ENCODE data around the gene ZNF813. TPM values are rescaled to one million over a fixed set of nuclear protein-coding genes. Genes with fewer than 3 reads are reported as not detected.

Gene ZNF813
- total and polyA plus RNA-seq, 2 donors from 2014 or later = 1.2 to 5.1 TPM

DNA sequence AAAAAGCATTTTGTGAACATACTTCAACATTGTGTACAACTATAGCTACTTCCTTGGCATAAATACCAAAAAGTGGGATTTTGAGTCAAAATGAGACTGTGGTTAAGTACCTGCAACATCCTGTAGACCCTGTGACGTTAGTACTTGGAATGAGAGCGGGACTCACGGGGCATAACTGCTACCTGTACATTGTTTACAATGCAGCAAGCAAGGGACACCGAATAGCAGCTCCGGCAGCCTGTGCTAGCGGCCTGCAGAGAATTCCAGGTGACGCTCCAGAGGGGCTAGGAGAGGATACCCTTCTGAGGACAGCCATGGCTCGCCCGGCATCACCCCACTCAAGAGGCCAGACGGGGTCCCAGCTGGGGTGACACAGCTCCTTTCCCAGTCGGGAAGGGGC lies 69.6 kb downstream of the ZNF813 start:
- peak overlapping the region; percentile 91 to 95 (median 94) for H3K4me3 ChIP-seq (ENCODE audit: low read length in 3 of 3)
- peaks cover 0 to 4% (median 0%) of the 10 kb centered on the region in 3 donors for H3K36me3 ChIP-seq (ENCODE audit: control insufficient read depth in 2 of 3, insufficient read depth in 3 of 3, low read length in 3 of 3)
- peak overlapping the region in 2 of 3 donors; percentile 33 to 89 for H3K9ac ChIP-seq (ENCODE audit: low read length in 3 of 3)
- TF ChIP-seq, protein P1, sequence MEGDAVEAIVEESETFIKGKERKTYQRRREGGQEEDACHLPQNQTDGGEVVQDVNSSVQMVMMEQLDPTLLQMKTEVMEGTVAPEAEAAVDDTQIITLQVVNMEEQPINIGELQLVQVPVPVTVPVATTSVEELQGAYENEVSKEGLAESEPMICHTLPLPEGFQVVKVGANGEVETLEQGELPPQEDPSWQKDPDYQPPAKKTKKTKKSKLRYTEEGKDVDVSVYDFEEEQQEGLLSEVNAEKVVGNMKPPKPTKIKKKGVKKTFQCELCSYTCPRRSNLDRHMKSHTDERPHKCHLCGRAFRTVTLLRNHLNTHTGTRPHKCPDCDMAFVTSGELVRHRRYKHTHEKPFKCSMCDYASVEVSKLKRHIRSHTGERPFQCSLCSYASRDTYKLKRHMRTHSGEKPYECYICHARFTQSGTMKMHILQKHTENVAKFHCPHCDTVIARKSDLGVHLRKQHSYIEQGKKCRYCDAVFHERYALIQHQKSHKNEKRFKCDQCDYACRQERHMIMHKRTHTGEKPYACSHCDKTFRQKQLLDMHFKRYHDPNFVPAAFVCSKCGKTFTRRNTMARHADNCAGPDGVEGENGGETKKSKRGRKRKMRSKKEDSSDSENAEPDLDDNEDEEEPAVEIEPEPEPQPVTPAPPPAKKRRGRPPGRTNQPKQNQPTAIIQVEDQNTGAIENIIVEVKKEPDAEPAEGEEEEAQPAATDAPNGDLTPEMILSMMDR (IDR thresholded peaks at IDR 0.05; ENCODE audit: borderline replicate concordance, extremely low read depth, insufficient read depth) = no peak
- H3K27ac ChIP-seq (ENCODE audit: low read depth in 2 of 2, low read length in 2 of 2) = peak overlapping the region in 1 of 2 donors; percentile 86
- H3K27me3 ChIP-seq (ENCODE audit: control insufficient read depth, insufficient read depth, low read length) = no peaks in the 10 kb centered on the region
- DNase-seq (no peak), FAIRE-seq (no peak)
- peaks cover 0 to 2% (median 0%) of the 10 kb centered on the region in 3 donors for H3K4me1 ChIP-seq (ENCODE audit: control insufficient read depth in 2 of 3, insufficient read depth in 2 of 3, low read depth in 1 of 3, low read length in 3 of 3)
- H3K9me3 ChIP-seq (ENCODE audit: control insufficient read depth in 2 of 3, insufficient read depth in 1 of 3, low read length in 3 of 3) = no peaks in the 10 kb centered on the region
- intact Hi-C loops (cut with DNase I) = no loop called here

DNA sequence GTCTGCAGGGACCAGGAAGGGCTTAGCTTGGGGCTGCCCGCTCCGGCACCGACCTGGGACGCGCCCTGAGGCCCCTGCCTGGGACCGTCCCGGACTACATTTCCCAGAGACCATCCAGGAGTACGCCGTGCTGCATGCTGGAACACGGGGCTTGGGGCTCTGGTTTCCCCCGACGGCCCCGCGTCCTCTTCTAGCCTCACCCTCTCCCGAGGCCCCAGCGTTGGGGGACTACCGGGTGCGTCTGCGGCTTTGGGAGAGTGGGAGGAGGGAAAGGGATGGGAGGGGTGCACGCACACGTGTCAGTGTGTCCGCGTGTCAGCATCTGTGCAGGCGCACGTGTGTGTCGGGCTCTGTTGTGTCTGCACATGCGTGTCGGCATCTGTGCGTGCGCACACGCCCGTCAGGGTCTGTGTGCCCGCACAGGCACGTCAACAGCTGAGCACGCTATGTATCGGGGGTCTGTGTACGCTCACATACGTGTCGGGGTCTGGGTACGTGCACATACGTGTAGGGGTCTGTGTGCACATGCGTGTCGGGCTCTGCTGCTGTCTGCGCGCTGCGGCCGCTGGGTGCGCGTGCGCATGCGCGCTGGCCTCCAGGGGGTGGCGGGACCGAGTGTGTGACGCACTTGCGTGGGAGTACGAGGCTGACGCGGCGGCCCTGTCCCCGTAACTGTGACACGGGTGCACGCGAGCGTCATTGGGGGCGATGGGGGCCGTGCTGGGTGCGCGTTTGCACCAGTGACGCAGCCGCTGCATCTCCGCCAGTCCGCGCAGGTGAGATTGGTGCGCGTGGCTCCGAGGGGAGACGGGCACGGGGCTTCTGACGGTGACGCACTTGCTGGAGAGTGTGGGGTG lies 70.2 kb downstream of the ZNF813 start, which contains the start of gene ZNF331:
TSS of gene ZNF331 (plus strand) at position 625 of the 857 bp plus-strand sequence. CDS start 31,232 bp downstream, outside the sequence.
- H3K9me3 ChIP-seq (ENCODE audit: control insufficient read depth in 2 of 3, insufficient read depth in 1 of 3, low read length in 3 of 3) = no peaks in the 10 kb centered on the region
- H3K4me3 ChIP-seq (ENCODE audit: low read length in 3 of 3) = peak within 1 kb of the TSS; percentile 91 to 95 (median 94)
- intact Hi-C loops (cut with DNase I) = no loop called here
- H3K27me3 ChIP-seq (ENCODE audit: control insufficient read depth, insufficient read depth, low read length) = no peaks in the 10 kb centered on the region
- TF ChIP-seq, protein P1 (IDR thresholded peaks at IDR 0.05; ENCODE audit: borderline replicate concordance, extremely low read depth, insufficient read depth) = peak; percentile 19
- FAIRE-seq = no peak
- peaks cover 0 to 4% (median 0%) of the 10 kb centered on the region in 3 donors for H3K36me3 ChIP-seq (ENCODE audit: control insufficient read depth in 2 of 3, insufficient read depth in 3 of 3, low read length in 3 of 3)
- peak; percentile 79 to 94 (median 85) for DNase-seq
- H3K9ac ChIP-seq (ENCODE audit: low read length in 3 of 3) = peak within 1 kb of the TSS; percentile 78 to 89 (median 80)
- H3K4me1 ChIP-seq (ENCODE audit: control insufficient read depth in 2 of 3, insufficient read depth in 2 of 3, low read depth in 1 of 3, low read length in 3 of 3) = peaks cover 0 to 2% (median 0%) of the 10 kb centered on the region in 3 donors
- H3K27ac ChIP-seq (ENCODE audit: low read depth in 2 of 2, low read length in 2 of 2) = peak within 1 kb of the TSS; percentile 83 to 86

DNA sequence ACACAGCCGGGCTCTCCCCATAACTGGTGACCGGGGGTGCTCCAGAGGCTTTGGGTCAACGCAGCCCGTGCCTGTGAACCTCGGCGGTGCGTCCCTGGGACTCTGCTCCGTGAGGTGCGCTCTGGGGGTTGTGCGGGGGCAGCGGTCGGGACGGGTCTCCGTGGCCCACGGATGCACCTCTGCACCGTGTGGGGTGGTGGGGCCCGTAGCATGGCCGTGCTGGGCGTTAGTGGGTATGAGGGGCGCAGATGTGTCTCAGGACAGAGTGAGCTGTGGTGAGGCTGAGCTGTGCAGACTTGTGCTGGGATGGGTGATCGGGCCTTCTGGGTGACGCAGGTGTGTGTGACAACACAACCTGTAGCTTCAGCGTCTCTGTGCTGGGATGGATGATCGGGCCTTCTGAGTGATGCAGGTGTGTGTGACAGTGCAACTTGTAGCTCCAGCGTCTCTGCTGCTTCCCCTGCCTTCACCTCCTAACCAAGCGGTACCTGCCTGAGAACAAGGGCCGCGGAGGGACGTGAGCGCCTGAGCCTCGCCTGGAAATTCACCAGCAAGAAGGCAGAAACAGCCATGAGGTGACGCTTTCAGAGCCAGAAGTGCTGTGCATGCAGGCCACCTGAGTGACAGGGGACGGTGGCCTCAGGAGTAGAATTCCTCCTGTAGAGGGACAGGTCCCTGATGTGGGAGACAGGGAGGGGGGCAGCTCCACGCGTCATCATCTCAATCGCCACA lies 71.0 kb downstream of the ZNF813 start:
- Histone ChIP-seq H3K4me1 (ENCODE audit: control insufficient read depth in 2 of 3, insufficient read depth in 2 of 3, low read depth in 1 of 3, low read length in 3 of 3) (peaks cover 0 to 2% (median 0%) of the 10 kb centered on the region in 3 donors), H3K9ac (ENCODE audit: low read length in 3 of 3) (peak overlapping the region; percentile 1 to 80 (median 78)), H3K27me3 (ENCODE audit: control insufficient read depth, insufficient read depth, low read length) (no peaks in the 10 kb centered on the region), H3K9me3 (ENCODE audit: control insufficient read depth in 2 of 3, insufficient read depth in 1 of 3, low read length in 3 of 3) (no peaks in the 10 kb centered on the region), H3K27ac (ENCODE audit: low read depth in 2 of 2, low read length in 2 of 2) (peak overlapping the region; percentile 83 to 86), H3K36me3 (ENCODE audit: control insufficient read depth in 2 of 3, insufficient read depth in 3 of 3, low read length in 3 of 3) (peaks cover 0 to 4% (median 0%) of the 10 kb centered on the region in 3 donors), H3K4me3 (ENCODE audit: low read length in 3 of 3) (peak overlapping the region; percentile 91 to 95 (median 94))
- TF ChIP-seq, protein P1 (IDR thresholded peaks at IDR 0.05; ENCODE audit: borderline replicate concordance, extremely low read depth, insufficient read depth) = no peak
- intact Hi-C loops (cut with DNase I) = no loop called here
- FAIRE-seq (no peak), DNase-seq (peak in 1 of 5 donors; percentile 8)
